ENCODE results near the gene RABGEF1.
"Not testable (repeated sequence)": the region's sequence is repeated elsewhere in the genome, so short reads cannot be mapped to it uniquely, and the experiment has no call there.

- not testable (repeated sequence) for TF ChIP-seq CTCF (IDR thresholded peaks at IDR 0.05; ENCODE audit: borderline replicate concordance, extremely low read depth, low read length, poor library complexity, severe bottlenecking); EZH2 (IDR thresholded peaks at IDR 0.05; ENCODE audit: borderline replicate concordance, low read depth, low read length, severe bottlenecking)
These were observed 22.6 kb downstream of the RABGEF1 start for GRCh38 chr7:66763183-66763582.
